H1 (cell line): Measurements from ENCODE around the gene BMAL2. TPM values are rescaled to one million over a fixed set of nuclear protein-coding genes. Genes with fewer than 3 reads are reported as not detected.

Source experiments
- BACH1 ChIP-seq: IDR thresholded peaks from 2 replicates; pipeline ENCODE4 v1.6.1; 2012; ENCODE audit warnings: low read length, improper control_type of control experiment
- polyA plus RNA-seq, 7 experiments: library from polyadenylated mRNA; depleted of rRNA in 3 of 7; stranded (reverse) in 5 of 7; unstranded in 2 of 7; fragments of >200 nt in 5 of 7; fragments of 200-250 nt in 2 of 7; gene quantifications; 1 replicate in 5 of 7; 2 replicates in 1 of 7; 4 replicates in 1 of 7; pipeline versions ENCODE4 v1.2.1 to v1.2.3, GENCODE V29; 2011 to 2013; ENCODE audit warnings: missing spikeins in 2 of 7, mixed read lengths in 2 of 7
- total RNA-seq: library from RNA; stranded (reverse); fragmentation: NEBNext Ultra II Directional; extraction: Animal tissue kit (Norgen Biotek cat#: 25700); gene quantifications from 2 replicates; pipeline ENCODE4 v1.2.1, GENCODE V29; 2021
- TF ChIP-seq, protein P1 (sequence below): IDR thresholded peaks from 2 replicates; pipeline ENCODE4 v1.6.1; 2012; ENCODE audit warnings: low read length, inconsistent platforms

Gene BMAL2
- total and polyA plus RNA-seq, 2 of the 8 experiments (the other 6 are each of a cell fraction or from before 2014, with no cell fraction given): 3.2 to 20.6 TPM

DNA sequence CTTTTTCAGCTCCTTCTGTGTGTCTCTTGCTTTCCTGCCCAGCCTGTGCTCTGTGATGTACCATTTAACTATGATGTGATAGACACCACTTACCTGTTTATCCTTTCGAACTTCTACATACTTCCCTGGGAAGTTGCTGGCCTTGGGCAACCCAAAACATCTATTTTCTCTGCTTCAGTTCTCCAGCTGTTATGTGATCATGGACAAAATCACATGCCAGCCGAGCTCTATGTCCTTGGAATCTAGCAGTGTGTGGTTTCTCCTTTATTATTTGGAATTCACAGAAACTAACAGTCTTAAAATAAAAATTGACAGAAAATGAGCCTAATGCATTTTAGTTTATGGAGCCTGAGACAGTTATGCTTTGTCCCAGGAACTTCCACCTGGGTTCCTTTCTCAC is 22.9 kb downstream of the BMAL2 start (continued):
- TF ChIP-seq, protein P1, sequence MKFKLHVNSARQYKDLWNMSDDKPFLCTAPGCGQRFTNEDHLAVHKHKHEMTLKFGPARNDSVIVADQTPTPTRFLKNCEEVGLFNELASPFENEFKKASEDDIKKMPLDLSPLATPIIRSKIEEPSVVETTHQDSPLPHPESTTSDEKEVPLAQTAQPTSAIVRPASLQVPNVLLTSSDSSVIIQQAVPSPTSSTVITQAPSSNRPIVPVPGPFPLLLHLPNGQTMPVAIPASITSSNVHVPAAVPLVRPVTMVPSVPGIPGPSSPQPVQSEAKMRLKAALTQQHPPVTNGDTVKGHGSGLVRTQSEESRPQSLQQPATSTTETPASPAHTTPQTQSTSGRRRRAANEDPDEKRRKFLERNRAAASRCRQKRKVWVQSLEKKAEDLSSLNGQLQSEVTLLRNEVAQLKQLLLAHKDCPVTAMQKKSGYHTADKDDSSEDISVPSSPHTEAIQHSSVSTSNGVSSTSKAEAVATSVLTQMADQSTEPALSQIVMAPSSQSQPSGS: no peak
- TF ChIP-seq BACH1: no peak
